KMS-11 (cell line): ENCODE measurements around the gene TMEM130.

Source experiments
- H2AFZ ChIP-seq: fragments of 200-600 bp; sonication (generic); 2 replicates; pipeline ENCODE4 v1.6.1; 2016; ENCODE audit warnings: antibody characterized with exemption, mixed run types, low read depth
- H3K27ac ChIP-seq: fragments of 200-600 bp; sonication (generic); 2 replicates; pipeline ENCODE4 v1.6.1; 2016; ENCODE audit warnings: mild to moderate bottlenecking, mixed run types
- H3K27me3 ChIP-seq: fragments of 200-600 bp; sonication (generic); 2 replicates; pipeline ENCODE4 v1.6.1; 2017; ENCODE audit warnings: mild to moderate bottlenecking, low read depth, mixed run types, moderate library complexity; ENCODE audit not compliant: insufficient read depth
- H3K36me3 ChIP-seq: fragments of 200-600 bp; sonication (generic); 2 replicates; pipeline ENCODE4 v1.6.1; 2017; ENCODE audit warnings: mild to moderate bottlenecking, mixed run types; ENCODE audit not compliant: insufficient read depth
- H3K4me1 ChIP-seq: fragments of 200-600 bp; sonication (generic); 2 replicates; pipeline ENCODE4 v1.6.1; 2016; ENCODE audit warnings: mild to moderate bottlenecking, low read depth, mixed run types; ENCODE audit not compliant: poor library complexity, severe bottlenecking
- H3K4me2 ChIP-seq: fragments of 200-600 bp; sonication (generic); 2 replicates; pipeline ENCODE4 v1.7.0; 2016; ENCODE audit warnings: mild to moderate bottlenecking, mixed run types
- H3K4me3 ChIP-seq: fragments of 200-600 bp; sonication (generic); IDR thresholded peaks from 2 replicates; pipeline ENCODE4 v1.6.1; 2017; ENCODE audit warnings: low read depth, low read length, mixed read lengths; ENCODE audit not compliant: insufficient read depth
- H3K79me2 ChIP-seq: fragments of 200-600 bp; sonication (generic); 2 replicates; pipeline ENCODE4 v1.6.1; 2016; ENCODE audit warnings: low read depth, mixed run types; ENCODE audit not compliant: insufficient read depth
- H3K9ac ChIP-seq: fragments of 200-600 bp; sonication (generic); 2 replicates; pipeline ENCODE4 v1.6.1; 2016; ENCODE audit warnings: mild to moderate bottlenecking, mixed run types
- H4K20me1 ChIP-seq: fragments of 200-600 bp; sonication (generic); 2 replicates; pipeline ENCODE4 v1.6.1; 2016; ENCODE audit warnings: mild to moderate bottlenecking, mixed run types; ENCODE audit not compliant: insufficient read depth
- CTCF ChIP-seq: fragments of 200-600 bp; sonication (generic); conservative IDR thresholded peaks from 2 replicates; pipeline ENCODE4 v1.6.1; 2017; ENCODE audit warnings: low read depth, mild to moderate bottlenecking, antibody characterized with exemption, low read length, moderate library complexity, mixed read lengths

Gene TMEM130

GRCh38 chr7:98802088-98802780 is 67.6 kb downstream of the TMEM130 start:
- H3K4me2 ChIP-seq: no peak overlapping the region
- H3K4me3 ChIP-seq: no peak overlapping the region
- no peaks in the 10 kb centered on the region for H3K27me3 ChIP-seq
- no peaks in the 10 kb centered on the region for H4K20me1 ChIP-seq
- H3K27ac ChIP-seq: no peak overlapping the region
- H2AFZ ChIP-seq: no peak overlapping the region
- H3K9ac ChIP-seq: no peak overlapping the region
- H3K4me1 ChIP-seq: no peaks in the 10 kb centered on the region
- H3K36me3 ChIP-seq: no peaks in the 10 kb centered on the region
- no peaks in the 10 kb centered on the region for H3K79me2 ChIP-seq
- TF ChIP-seq CTCF: no peak

GRCh38 chr7:98800996-98801395 is 68.8 kb downstream of the TMEM130 start:
- Histone ChIP-seq H3K79me2 (no peaks in the 10 kb centered on the region), H3K4me1 (no peaks in the 10 kb centered on the region), H3K4me2 (no peak overlapping the region), H3K4me3 (no peak overlapping the region), H3K27ac (no peak overlapping the region), H3K36me3 (no peaks in the 10 kb centered on the region), H4K20me1 (no peaks in the 10 kb centered on the region), H3K9ac (no peak overlapping the region), H3K27me3 (no peaks in the 10 kb centered on the region), H2AFZ (no peak overlapping the region)
- TF ChIP-seq CTCF: no peak

GRCh38 chr7:98797150-98797549 is 72.7 kb downstream of the TMEM130 start:
- TF ChIP-seq CTCF: no peak
- Histone ChIP-seq H3K4me1 (no peaks in the 10 kb centered on the region), H3K79me2 (no peaks in the 10 kb centered on the region), H3K4me3 (no peak overlapping the region), H4K20me1 (no peaks in the 10 kb centered on the region), H2AFZ (no peak overlapping the region), H3K9ac (no peak overlapping the region), H3K27me3 (no peaks in the 10 kb centered on the region), H3K27ac (no peak overlapping the region), H3K4me2 (no peak overlapping the region), H3K36me3 (no peaks in the 10 kb centered on the region)
